H9 (cell line): ENCODE measurements around the gene CARD19. TPM values are rescaled to one million over a fixed set of nuclear protein-coding genes. Genes with fewer than 3 reads are reported as not detected.

Experiments
- DNase-seq: peaks from one replicate; pipeline ENCODE4 v3.0.0-alpha.2; 2017
- H2AFZ ChIP-seq: one replicate; pipeline ENCODE4 v1.6.1; 2013; ENCODE audit warnings: mild to moderate bottlenecking, low read length, control low read depth, moderate library complexity
- H2AK5ac ChIP-seq: 2 replicates; pipeline ENCODE4 v1.6.1; 2013; ENCODE audit warnings: low read length, control low read depth, mixed read lengths; ENCODE audit not compliant: insufficient read length
- H2BK120ac ChIP-seq: one replicate; pipeline ENCODE4 v1.6.1; 2013; ENCODE audit warnings: low read depth, mild to moderate bottlenecking, low read length, control low read depth, inconsistent platforms; ENCODE audit not compliant: poor library complexity, severe bottlenecking
- H2BK12ac ChIP-seq: 2 replicates; pipeline ENCODE4 v1.6.1; 2013; ENCODE audit warnings: low read length, control low read depth, mixed read lengths, low read depth; ENCODE audit not compliant: insufficient read length
- H2BK15ac ChIP-seq: 2 replicates; pipeline ENCODE4 v1.6.1; 2013; ENCODE audit warnings: low read depth, low read length, control low read depth
- H2BK20ac ChIP-seq: one replicate; pipeline ENCODE4 v1.6.1; 2013; ENCODE audit warnings: low read depth, mild to moderate bottlenecking, low read length, control low read depth, inconsistent platforms; ENCODE audit not compliant: poor library complexity, severe bottlenecking
- H2BK5ac ChIP-seq: 2 replicates; pipeline ENCODE4 v1.6.1; 2013; ENCODE audit warnings: low read length, control low read depth, mixed read lengths; ENCODE audit not compliant: insufficient read length
- H3K14ac ChIP-seq: 2 replicates; pipeline ENCODE4 v1.6.1; 2013; ENCODE audit warnings: low read length, control low read depth; ENCODE audit not compliant: insufficient read depth
- H3K18ac ChIP-seq: 2 replicates; pipeline ENCODE4 v1.6.1; 2013; ENCODE audit warnings: low read depth, mild to moderate bottlenecking, mixed read lengths, low read length, control low read depth; ENCODE audit not compliant: insufficient read length
- H3K23ac ChIP-seq: 2 replicates; pipeline ENCODE4 v1.6.1; 2013; ENCODE audit warnings: low read length, control low read depth, mixed read lengths, low read depth; ENCODE audit not compliant: insufficient read length
- H3K23me2 ChIP-seq: 2 replicates; pipeline ENCODE4 v1.6.1; 2013; ENCODE audit warnings: low read depth, mild to moderate bottlenecking, mixed read lengths, low read length, control low read depth; ENCODE audit not compliant: insufficient read length, poor library complexity, severe bottlenecking
- H3K27ac ChIP-seq: 2 replicates; pipeline ENCODE4 v1.5.1; 2013; ENCODE audit warnings: low read length, control low read depth, mixed read lengths, low read depth; ENCODE audit not compliant: insufficient read length
- H3K27me3 ChIP-seq: 2 replicates; pipeline ENCODE4 v1.6.1; 2013; ENCODE audit warnings: low read length, control low read depth, inconsistent platforms; ENCODE audit not compliant: insufficient read depth
- H3K4ac ChIP-seq: 2 replicates; pipeline ENCODE4 v1.6.1; 2013; ENCODE audit warnings: low read depth, mild to moderate bottlenecking, control low read depth, inconsistent platforms, low read length, moderate library complexity
- H3K4me1 ChIP-seq: 2 replicates; pipeline ENCODE4 v1.6.1; 2013; ENCODE audit warnings: low read length, control low read depth, inconsistent platforms; ENCODE audit not compliant: insufficient read depth
- H3K4me2 ChIP-seq: 2 replicates; pipeline ENCODE4 v1.6.1; 2013; ENCODE audit warnings: low read length, control low read depth, mixed read lengths; ENCODE audit not compliant: insufficient read length, insufficient read depth
- H3K56ac ChIP-seq: 2 replicates; pipeline ENCODE4 v1.6.1; 2013; ENCODE audit warnings: low read depth, mild to moderate bottlenecking, mixed read lengths, low read length, control low read depth; ENCODE audit not compliant: insufficient read length
- H3K79me1 ChIP-seq: 2 replicates; pipeline ENCODE4 v1.6.1; 2013; ENCODE audit warnings: low read depth, mild to moderate bottlenecking, moderate library complexity, low read length, control low read depth, inconsistent platforms; ENCODE audit not compliant: insufficient read depth, poor library complexity, severe bottlenecking
- H3K79me2 ChIP-seq: 2 replicates; pipeline ENCODE4 v1.6.1; 2013; ENCODE audit warnings: low read length, control low read depth, inconsistent platforms; ENCODE audit not compliant: insufficient read depth
- H3K9ac ChIP-seq: 2 replicates; pipeline ENCODE4 v1.6.1; 2013; ENCODE audit warnings: low read length, control low read depth, mixed read lengths; ENCODE audit not compliant: insufficient read length; ENCODE audit errors: extremely low read depth
- H3K9me3 ChIP-seq: one replicate; pipeline ENCODE4 v1.6.1; 2013; ENCODE audit warnings: low read depth, low read length, inconsistent platforms; ENCODE audit not compliant: control insufficient read depth
- H3T11ph ChIP-seq: one replicate; pipeline ENCODE4 v1.6.1; 2013; ENCODE audit warnings: mild to moderate bottlenecking, low read length, control low read depth, inconsistent platforms
- H4K20me1 ChIP-seq: one replicate; pipeline ENCODE4 v1.6.1; 2013; ENCODE audit not compliant: control insufficient read depth, insufficient read length, insufficient read depth
- H4K5ac ChIP-seq: 2 replicates; pipeline ENCODE4 v1.6.1; 2013; ENCODE audit warnings: low read depth, mild to moderate bottlenecking, mixed read lengths, low read length, control low read depth; ENCODE audit not compliant: insufficient read length
- H4K8ac ChIP-seq: replicated peaks from 2 replicates; pipeline ENCODE4 v1.6.1; 2013; ENCODE audit warnings: low read length, control low read depth, mixed read lengths, low read depth; ENCODE audit not compliant: insufficient read length
- H4K91ac ChIP-seq: 2 replicates; pipeline ENCODE4 v1.6.1; 2013; ENCODE audit warnings: low read depth, mild to moderate bottlenecking, moderate library complexity, mixed read lengths, low read length, control low read depth; ENCODE audit not compliant: insufficient read length
- H3K27ac Mint-ChIP-seq, 3 experiments: 2 replicates in 2 of 3; 3 replicates in 1 of 3; pipeline ENCODE4 v1.8.0; 2020 to 2021; ENCODE audit warnings: mixed read lengths in 3 of 3, mild to moderate bottlenecking in 1 of 3, moderate library complexity in 1 of 3
- H3K27me3 Mint-ChIP-seq: 2 replicates; pipeline ENCODE4 v1.8.0; 2021; ENCODE audit warnings: low read depth, mild to moderate bottlenecking, moderate library complexity, mixed read lengths
- H3K36me3 Mint-ChIP-seq, 3 experiments: 2 replicates in 2 of 3; 3 replicates in 1 of 3; pipeline ENCODE4 v1.8.0; 2020 to 2021; ENCODE audit warnings: low read depth in 3 of 3, mixed read lengths in 3 of 3; ENCODE audit not compliant: insufficient read depth in 1 of 3
- H3K4me1 Mint-ChIP-seq, 2 experiments: 2 replicates each; pipeline ENCODE4 v1.8.0; 2020; ENCODE audit warnings: mixed read lengths in 2 of 2
- H3K4me3 Mint-ChIP-seq, 2 experiments: 2 replicates in 1 of 2; 3 replicates in 1 of 2; pipeline ENCODE4 v1.8.0; 2020 to 2021; ENCODE audit warnings: mild to moderate bottlenecking in 2 of 2, mixed read lengths in 2 of 2, moderate library complexity in 1 of 2
- H3K9me3 Mint-ChIP-seq, 2 experiments: 2 replicates in 1 of 2; 3 replicates in 1 of 2; pipeline ENCODE4 v1.8.0; 2020; ENCODE audit warnings: mild to moderate bottlenecking in 2 of 2, mixed read lengths in 2 of 2, moderate library complexity in 1 of 2
- CTCF ChIP-seq: fragments of 200-600 bp; sonication (generic); conservative IDR thresholded peaks from 3 replicates; pipeline ENCODE4 v1.8.0; 2021; ENCODE audit warnings: antibody characterized with exemption, mild to moderate bottlenecking
- WGBS: extraction: QIAGEN DNeasy Blood & Tissue Kit; methylation state at CpG from one replicate; pipeline ENCODE4 v1.1.7; 2013; ENCODE audit warnings: missing lambda C conversion rate, low lambda C conversion rate, mixed read lengths; ENCODE audit not compliant: insufficient read length; ENCODE audit errors: extremely low coverage; 5-methylcytosine and 5-hydroxymethylcytosine counted together
- total RNA-seq: library from RNA; stranded (reverse); gene quantifications from 2 replicates; pipeline ENCODE4 v1.2.1, GENCODE V29; 2021

Gene CARD19
- total RNA-seq, 1 experiment from 2014 or later: 21.4 TPM

GRCh38 chr9:93087971-93088655 lies 7.9 kb upstream of the CARD19 start:
- Histone ChIP-seq H3K79me1 (no peaks in the 10 kb centered on the region), H4K20me1 (peaks cover 3% of the 10 kb centered on the region), H3K14ac (no peak overlapping the region), H4K91ac (no peak overlapping the region), H3K4ac (no peak overlapping the region), H2AK5ac (no peak overlapping the region), H2BK12ac (no peak overlapping the region), H3K9me3 (no peaks in the 10 kb centered on the region), H2BK20ac (no peak overlapping the region), H2BK120ac (no peak overlapping the region), H3K27ac (no peak overlapping the region), H3K4me1 (no peaks in the 10 kb centered on the region), H2AFZ (no peak overlapping the region), H4K8ac (no peak overlapping the region), H3K4me2 (no peak overlapping the region), H3K23ac (no peak overlapping the region), H3K9ac (no peak overlapping the region), H4K5ac (no peak overlapping the region), H3K79me2 (no peaks in the 10 kb centered on the region), H2BK15ac (no peak overlapping the region), H3K56ac (no peak overlapping the region), H3K23me2 (no peaks in the 10 kb centered on the region), H3T11ph (no peak overlapping the region), H2BK5ac (no peak overlapping the region), H3K18ac (no peak overlapping the region), H3K27me3 (no peaks in the 10 kb centered on the region)
- Mint-ChIP-seq H3K27me3 (no peaks in the 10 kb centered on the region), H3K9me3 (peaks cover 6 to 9% of the 10 kb centered on the region in 2 experiments; a peak in 4 of 5 replicates), H3K36me3 (peaks cover 11 to 17% (median 16%) of the 10 kb centered on the region in 3 experiments), H3K4me3 (no peak overlapping the region), H3K4me1 (peaks cover 7% of the 10 kb centered on the region in 2 experiments; a peak in 1 of 4 replicates), H3K27ac (no peak overlapping the region; a peak in 1 of 7 replicates)
- no CpG with 5 or more reads among the region's 12 CpGs for WGBS
- no peak for DNase-seq
- no peak for TF ChIP-seq CTCF
